PC-9 (cell line): ENCODE results near the gene PTPRM.

ENCODE experiments used
- EZH2 ChIP-seq: fragments of 200-600 bp; sonication (generic); IDR thresholded peaks from 2 replicates; pipeline ENCODE4 v1.8.0; 2017; ENCODE audit warnings: antibody characterized with exemption, low read depth
- TF ChIP-seq, protein P1 (sequence below): fragments of 200-600 bp; sonication (generic); conservative IDR thresholded peaks from 2 replicates; pipeline ENCODE4 v1.6.1; 2017; ENCODE audit warnings: mixed run types, antibody characterized with exemption, mild to moderate bottlenecking, moderate library complexity

DNA sequence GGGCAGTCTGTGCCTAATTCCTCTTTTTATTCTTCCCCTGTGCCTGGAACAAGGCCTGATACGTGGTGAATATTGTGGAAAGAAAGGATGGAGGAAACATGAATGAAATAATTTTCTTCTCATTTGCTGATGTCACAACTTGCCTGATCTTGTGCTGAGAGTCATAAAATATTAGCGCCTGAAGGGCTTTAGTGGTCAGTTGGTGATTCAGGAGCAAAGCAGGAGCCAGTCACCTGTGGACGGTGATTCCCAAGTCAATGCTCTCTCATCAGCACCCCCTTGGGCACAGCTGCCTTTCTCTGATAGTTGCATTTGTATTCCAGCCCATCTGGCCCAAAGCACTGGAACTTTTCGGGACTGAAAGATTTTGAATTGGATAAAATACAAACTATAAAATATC, 539.5 kb downstream of the PTPRM start:
- TF ChIP-seq, protein P1, sequence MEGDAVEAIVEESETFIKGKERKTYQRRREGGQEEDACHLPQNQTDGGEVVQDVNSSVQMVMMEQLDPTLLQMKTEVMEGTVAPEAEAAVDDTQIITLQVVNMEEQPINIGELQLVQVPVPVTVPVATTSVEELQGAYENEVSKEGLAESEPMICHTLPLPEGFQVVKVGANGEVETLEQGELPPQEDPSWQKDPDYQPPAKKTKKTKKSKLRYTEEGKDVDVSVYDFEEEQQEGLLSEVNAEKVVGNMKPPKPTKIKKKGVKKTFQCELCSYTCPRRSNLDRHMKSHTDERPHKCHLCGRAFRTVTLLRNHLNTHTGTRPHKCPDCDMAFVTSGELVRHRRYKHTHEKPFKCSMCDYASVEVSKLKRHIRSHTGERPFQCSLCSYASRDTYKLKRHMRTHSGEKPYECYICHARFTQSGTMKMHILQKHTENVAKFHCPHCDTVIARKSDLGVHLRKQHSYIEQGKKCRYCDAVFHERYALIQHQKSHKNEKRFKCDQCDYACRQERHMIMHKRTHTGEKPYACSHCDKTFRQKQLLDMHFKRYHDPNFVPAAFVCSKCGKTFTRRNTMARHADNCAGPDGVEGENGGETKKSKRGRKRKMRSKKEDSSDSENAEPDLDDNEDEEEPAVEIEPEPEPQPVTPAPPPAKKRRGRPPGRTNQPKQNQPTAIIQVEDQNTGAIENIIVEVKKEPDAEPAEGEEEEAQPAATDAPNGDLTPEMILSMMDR, result no peak
- TF ChIP-seq EZH2, result no peak
